GM18511 (cell line): ENCODE data around the gene INIP.
"Not testable (repeated sequence)": the region's sequence is repeated elsewhere in the genome, so short reads cannot be mapped to it uniquely, and the experiment has no call there.

ENCODE experiments used
- ATAC-seq: cut with Tn5 transposase; IDR thresholded peaks from one replicate; pipeline ENCODE4 v1.9.1; 2021; ENCODE audit warnings: mild to moderate bottlenecking, moderate library complexity; ENCODE audit not compliant: unreplicated experiment

INIP gene

DNA sequence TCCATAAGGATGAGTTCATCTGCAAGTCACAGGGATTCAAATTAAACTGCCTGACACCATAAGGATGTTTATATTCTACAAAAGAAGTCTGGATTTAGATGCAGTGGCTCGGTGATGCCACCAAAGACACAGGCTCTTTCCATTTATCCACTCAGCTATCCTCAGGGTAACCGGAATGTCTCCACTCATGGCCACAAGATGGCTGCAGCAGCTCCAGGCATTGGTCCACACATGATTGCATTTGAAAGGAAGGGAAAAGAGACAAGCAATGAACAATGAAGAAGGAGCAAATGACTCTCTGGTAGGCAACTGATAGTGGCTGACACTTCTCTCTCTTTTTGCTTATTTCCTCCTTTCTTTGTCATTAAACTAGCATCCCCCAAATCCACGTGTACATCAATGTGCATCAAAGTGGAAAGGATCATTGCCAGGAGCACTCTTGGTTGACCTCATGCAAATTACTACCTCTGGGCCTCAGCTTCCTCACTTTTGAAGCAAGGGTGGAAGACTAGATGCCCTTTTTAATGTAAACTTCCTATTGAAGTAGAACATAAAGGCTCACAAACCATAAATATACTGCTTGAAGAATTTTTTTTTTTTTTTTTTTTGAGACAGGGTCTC lies 25.4 kb upstream of the INIP start:
- ATAC-seq: no peak

DNA sequence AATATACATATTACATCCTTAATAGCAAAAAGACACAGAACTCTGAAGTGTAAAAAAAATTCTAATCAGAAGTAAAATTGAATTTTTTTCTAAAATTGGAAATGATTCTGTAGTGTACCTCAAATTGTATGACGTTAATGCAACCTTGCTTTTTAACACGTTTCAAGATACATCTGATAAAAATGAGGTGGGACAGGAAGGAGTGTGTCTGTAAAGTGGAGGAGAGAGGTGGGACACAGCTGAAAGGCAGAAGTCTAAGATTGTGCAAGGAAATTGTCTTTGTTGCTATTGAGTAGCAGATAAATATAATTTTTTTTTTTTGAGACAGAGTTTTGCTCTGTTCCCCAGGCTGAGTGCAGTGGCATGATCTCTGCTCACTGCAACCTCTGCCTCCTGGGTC lies 17.0 kb upstream of the INIP start:
- ATAC-seq: no peak

GRCh38 chr9:112731971-112732370 lies 14.1 kb upstream of the INIP start:
- no peak for ATAC-seq

DNA sequence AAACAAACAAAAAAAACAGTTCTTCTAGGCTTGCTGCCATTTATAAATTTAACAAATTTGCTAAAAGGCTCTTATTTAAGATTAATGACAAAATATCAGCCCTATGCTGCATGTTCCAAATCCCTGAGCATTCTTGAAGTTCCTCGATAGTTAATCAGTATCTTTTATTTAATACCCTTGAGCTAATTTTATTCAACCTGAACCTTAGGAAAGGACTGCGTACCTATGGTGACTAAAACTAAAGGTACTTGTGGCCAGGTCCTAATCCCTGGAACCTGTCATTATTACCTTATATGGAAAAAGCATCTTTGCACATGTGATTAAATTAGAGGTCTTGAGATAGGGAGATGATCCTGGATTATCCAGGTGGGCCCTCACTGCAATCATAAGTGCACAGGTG lies 10.5 kb upstream of the INIP start:
- no peak for ATAC-seq

GRCh38 chr9:112726428-112726827 lies 8.5 kb upstream of the INIP start:
- ATAC-seq: peak; percentile 80

GRCh38 chr9:112725961-112726360 lies 8.0 kb upstream of the INIP start:
- ATAC-seq: peak; percentile 62

DNA sequence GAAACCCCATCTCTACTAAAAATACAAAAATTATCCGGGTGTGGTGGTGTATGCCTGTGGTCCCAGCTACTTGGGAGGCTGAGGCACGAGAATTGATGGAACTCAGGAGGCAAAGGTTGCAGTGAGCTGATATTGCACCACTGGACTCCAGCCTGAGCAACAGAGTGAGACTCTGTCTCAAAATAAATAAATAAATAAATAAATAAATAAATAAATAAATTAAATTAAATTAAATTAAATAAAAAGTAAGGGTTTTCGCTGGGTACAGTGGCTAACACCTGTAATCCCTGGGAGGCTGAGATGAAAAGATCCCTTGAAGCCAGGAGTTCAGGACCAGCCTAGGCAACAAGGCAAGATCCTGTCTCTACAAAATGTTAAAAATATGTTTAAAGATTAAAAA lies 4.8 kb upstream of the INIP start:
- ATAC-seq: not testable (repeated sequence)

GRCh38 chr9:112720113-112720780 lies 2.3 kb upstream of the INIP start:
- no peak for ATAC-seq

- ATAC-seq: no peak
These were observed 1.8 kb upstream of the INIP start for GRCh38 chr9:112719696-112720095.

DNA sequence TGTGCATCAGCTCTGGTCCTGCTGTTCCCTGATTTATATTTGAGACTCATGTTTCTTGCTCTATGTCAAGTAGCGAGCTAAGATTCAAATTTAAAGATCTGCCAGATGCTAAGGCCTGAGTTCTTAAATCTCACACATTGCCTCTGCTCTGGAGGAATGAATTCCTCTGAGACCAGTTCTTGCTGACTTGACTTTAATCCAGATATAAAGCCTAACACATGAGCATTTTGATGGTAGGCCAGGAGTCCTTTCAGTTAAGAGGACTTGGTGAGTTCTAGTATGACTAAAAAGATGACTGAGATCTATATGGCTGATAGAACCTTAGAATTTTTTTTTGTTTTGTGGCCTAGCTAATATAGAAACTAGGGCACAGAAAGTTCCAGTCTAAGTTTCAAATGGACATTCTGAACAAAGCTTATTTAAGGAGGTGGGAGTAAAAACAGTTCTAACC lies 1.3 kb upstream of the INIP start:
- no peak for ATAC-seq

DNA sequence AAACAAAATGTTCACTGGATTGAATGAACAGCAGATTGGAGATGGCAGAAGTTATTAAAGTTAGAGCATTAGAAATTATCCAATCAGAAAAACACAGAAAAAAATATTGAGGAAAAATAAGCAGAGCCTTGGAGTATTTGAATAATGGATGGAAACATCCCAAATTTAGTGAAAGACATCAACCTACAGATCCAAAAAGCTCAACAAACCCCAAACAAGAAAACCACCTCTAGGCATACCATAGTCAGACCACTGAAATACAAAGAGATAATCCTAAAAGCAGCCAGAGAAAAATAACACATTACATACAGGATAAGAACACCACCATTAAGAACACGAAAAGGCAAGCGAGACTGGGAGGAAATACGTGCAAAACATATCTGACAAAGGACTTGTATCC lies 5.2 kb downstream of the INIP start:
- ATAC-seq: no peak

GRCh38 chr9:112711050-112711689 lies 6.7 kb downstream of the INIP start:
- no peak for ATAC-seq

DNA sequence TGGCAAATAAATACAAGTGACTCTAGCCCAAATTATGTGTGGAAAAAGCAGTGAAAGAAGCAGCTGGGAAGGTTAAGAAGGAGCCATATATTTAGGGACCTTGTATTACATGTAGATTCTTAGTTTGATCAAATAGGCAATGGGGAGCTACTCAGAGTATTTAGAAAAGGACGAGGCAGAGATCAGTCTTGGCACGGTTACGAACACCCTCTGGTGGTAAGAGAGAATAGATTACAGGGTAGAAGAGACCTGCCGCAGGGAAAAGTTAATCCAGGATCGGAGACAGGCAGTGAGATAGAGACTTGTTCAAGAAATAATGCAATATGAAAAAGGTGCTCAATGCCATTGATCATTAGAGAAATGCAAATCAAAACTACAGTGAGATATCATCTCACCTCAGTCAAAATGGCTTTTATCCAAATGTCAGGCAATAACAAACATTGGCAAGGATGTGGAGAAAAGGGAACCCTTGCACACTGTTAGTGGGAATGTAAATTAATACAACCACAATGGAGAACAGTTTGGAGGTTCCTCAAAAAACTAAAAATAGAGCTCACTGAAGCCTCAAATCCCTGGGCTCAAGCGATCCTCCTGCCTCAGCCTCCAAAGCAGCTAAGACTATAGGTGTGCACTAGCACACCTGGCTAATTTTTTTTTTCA lies 12.0 kb downstream of the INIP start:
- no peak for ATAC-seq

DNA sequence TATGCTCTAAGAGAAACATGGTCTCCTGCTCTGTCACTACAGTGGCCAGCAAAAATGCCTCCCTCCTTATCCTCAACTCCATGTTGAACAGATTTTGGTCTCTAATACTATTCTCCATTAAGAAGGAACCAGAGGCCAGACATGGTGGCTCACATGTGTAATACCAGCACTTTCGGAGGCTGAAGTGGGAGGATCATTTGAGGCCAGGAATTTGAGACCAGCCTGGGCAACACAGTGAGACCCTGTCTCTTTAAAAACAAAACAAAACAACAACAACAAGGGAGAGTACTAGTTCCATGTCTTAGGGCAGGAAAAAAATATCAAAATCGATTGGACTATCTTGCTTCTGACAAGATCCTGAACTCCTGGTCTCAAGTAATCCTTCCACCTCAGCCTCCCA lies 14.6 kb downstream of the INIP start:
- no peak for ATAC-seq

GRCh38 chr9:112700085-112700484 lies 17.8 kb downstream of the INIP start:
- ATAC-seq: no peak

GRCh38 chr9:112699230-112699629 lies 18.7 kb downstream of the INIP start:
- peak; percentile 93 for ATAC-seq

- ATAC-seq: no peak
These were observed 21.5 kb downstream of the INIP start for GRCh38 chr9:112696461-112696860.

GRCh38 chr9:112694706-112695555 lies 23.0 kb downstream of the INIP start:
- ATAC-seq: no peak

GRCh38 chr9:112689161-112689740 lies 28.7 kb downstream of the INIP start:
- no peak for ATAC-seq

DNA sequence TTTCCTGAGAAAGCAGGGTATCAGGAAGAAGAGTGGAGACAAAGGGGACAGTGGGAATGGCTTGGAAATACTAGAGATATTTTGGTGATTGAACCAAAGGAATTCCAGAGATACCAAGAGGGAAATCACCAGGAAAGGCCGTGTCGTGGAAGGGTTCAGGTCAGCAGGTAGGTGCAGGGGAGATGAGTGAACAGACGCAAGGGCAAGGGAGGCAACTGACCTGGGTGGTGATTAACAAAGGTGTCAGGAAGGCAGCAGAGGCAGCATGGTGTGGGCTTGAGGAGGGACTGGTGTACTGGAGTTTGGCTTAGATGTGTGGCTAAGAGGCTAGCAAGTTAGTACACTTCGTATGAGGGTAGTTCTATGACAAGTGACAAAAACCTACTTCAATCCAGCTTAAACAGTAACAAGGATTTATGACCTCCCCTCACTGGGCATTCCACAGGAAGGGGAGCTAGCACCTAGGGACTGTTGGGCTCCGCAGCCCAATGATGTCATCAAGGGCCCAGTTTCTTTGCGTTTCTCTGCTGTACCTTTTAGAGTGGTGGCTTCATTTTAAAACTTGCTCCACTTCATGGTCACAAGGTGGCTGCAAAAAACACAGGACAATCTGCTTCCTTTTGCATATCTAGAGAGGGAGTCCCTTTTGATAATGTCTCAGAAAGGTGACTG lies 37.0 kb downstream of the INIP start:
- ATAC-seq: no peak
